Fibroblast of the aortic adventitia (primary cell): ENCODE data around the gene NMNAT2. TPM values are rescaled to one million over a fixed set of nuclear protein-coding genes. Genes with fewer than 3 reads are reported as not detected.

Experiments
- DNase-seq: peaks from one replicate; pipeline ENCODE4 v3.0.0-alpha.2; 2010; ENCODE audit warnings: low read depth
- H3K4me3 ChIP-seq: 2 replicates; pipeline ENCODE4 v1.5.1; 2011; ENCODE audit warnings: low read depth, mild to moderate bottlenecking, control low read depth, low read length, moderate library complexity
- CTCF ChIP-seq: IDR thresholded peaks from 2 replicates; pipeline ENCODE4 v1.5.1; 2011; ENCODE audit warnings: mild to moderate bottlenecking, low read length, control low read depth, inconsistent platforms; ENCODE audit not compliant: insufficient read depth
- total RNA-seq: library from RNA; depleted of rRNA; stranded (reverse); fragments of >200 nt; gene quantifications from 2 replicates; pipeline ENCODE4 v1.2.3, GENCODE V29; 2012; ENCODE audit warnings: low replicate concordance

Gene NMNAT2
- total RNA-seq, 1 donor, result 3.4 TPM

- TF ChIP-seq CTCF, result no peak
- no peak for DNase-seq
- H3K4me3 ChIP-seq, result no peak overlapping the region
Observed at GRCh38 chr1:183302452-183303322, 115.5 kb downstream of the NMNAT2 start.

- no peak for DNase-seq
- H3K4me3 ChIP-seq, result no peak overlapping the region
- TF ChIP-seq CTCF, result no peak
Observed at GRCh38 chr1:183301239-183301638, 116.9 kb downstream of the NMNAT2 start.

DNA sequence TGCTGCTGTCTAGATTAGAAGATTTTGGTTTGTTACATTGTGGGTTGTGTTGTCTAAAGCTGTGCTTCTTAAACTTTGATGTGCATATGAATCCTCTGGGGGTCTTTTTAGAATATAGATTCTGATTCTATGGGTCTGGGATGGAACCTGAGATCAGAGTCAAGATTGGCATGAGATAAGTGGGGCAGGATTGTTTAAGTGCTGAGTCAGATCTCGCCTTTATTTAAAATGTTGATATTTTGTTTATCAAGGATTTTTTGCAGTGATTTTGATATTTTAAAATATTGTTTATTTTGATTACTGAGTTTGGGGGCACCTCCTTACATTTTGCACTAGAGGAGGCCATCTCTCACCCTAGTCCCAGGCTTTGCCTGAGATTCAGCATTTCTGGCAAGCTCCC, 117.4 kb downstream of the NMNAT2 start:
- DNase-seq, result no peak
- no peak for TF ChIP-seq CTCF
- no peak overlapping the region for H3K4me3 ChIP-seq

DNA sequence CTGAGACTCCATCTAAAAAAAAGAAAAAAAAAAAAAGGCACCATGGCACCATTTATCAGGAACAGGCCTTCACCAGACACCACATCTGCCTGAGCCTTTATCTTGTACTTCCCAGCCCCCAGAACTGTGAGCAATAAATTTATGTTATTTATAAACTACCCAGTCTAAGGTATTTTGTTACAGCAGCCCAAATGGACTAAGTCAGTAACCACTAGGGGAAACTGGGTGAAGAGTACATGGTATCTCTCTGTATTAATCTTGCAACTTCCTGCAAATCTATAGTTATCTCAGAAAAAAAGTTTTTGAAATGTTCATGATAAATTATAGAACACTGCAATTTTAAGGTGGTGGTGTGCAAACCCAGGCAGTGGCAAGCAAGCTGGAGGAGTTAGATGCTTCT, 117.8 kb downstream of the NMNAT2 start:
- DNase-seq, result no peak
- no peak overlapping the region for H3K4me3 ChIP-seq
- no peak for TF ChIP-seq CTCF

DNA sequence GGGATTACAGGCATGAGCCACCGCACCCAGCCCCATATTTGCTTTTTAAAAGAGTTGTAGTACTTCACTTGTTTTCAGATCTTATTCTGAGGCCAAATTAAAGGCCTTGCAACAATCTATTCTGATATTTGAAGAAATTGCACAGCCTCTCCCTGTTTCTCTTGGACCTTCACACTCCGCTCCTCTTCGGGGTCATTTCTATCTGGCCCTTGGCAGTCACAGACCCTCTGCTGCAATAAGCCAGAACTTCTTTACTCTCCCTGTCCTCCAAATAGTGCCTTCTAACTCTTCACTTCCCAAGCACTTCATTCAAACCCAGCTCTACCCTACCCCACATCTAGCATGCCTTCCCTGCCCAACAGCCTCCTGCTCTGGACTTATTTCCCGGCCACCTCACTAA, 121.4 kb downstream of the NMNAT2 start:
- no peak for DNase-seq
- TF ChIP-seq CTCF, result no peak
- H3K4me3 ChIP-seq, result no peak overlapping the region

DNA sequence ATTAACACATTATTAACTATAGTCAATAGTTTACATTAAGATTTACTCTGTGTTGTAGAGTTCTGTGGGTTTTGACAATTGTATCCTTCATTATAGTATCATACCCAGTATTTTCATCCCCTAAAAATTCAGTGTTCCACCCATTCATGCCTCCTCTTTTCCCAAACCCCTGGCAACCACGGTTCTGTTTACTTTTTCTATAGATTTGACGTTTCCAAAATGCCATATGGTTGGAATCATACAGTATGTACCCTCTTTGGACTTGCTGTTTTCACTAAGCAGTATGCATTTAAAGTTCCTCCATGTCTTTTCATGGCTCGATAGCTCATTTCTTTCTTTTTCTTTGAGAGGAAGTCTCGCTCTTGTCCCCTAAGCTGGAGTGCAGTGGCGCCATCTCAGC, 122.7 kb downstream of the NMNAT2 start:
- no peak for DNase-seq
- TF ChIP-seq CTCF, result no peak
- H3K4me3 ChIP-seq, result no peak overlapping the region
